SK-N-MC (cell line): ENCODE data around the gene FAM9A.

Experiments
- DNase-seq: peaks from one replicate; pipeline ENCODE4 v3.0.0-alpha.2; 2011; ENCODE audit warnings: low read depth, low spot score
- H3K27ac ChIP-seq: fragments of 200-600 bp; sonication (generic); 2 replicates; pipeline ENCODE4 v1.5.1; 2016; ENCODE audit warnings: mixed run types
- H3K36me3 ChIP-seq: fragments of 200-600 bp; sonication (generic); 2 replicates; pipeline ENCODE4 v1.6.1; 2017; ENCODE audit warnings: antibody characterized with exemption, low read length, mixed read lengths; ENCODE audit not compliant: insufficient read depth
- H3K4me3 ChIP-seq: fragments of 200-600 bp; sonication (generic); 2 replicates; pipeline ENCODE4 v1.5.1; 2016
- H3K9ac ChIP-seq: fragments of 200-600 bp; sonication (generic); 2 replicates; pipeline ENCODE4 v1.8.0; 2017; ENCODE audit warnings: mixed run types, mixed read lengths; ENCODE audit not compliant: insufficient read length
- H3K9me3 ChIP-seq: fragments of 200-600 bp; sonication (generic); 2 replicates; pipeline ENCODE4 v1.6.1; 2017; ENCODE audit warnings: low read depth, mild to moderate bottlenecking, antibody characterized with exemption, low read length, moderate library complexity, mixed read lengths
- EZH2 ChIP-seq: fragments of 200-600 bp; sonication (generic); IDR thresholded peaks from one replicate; pipeline ENCODE4 v1.6.1; 2017; ENCODE audit warnings: antibody characterized with exemption
- FOXP2 ChIP-seq: optimal IDR thresholded peaks from 2 replicates; pipeline ENCODE3; 2011; ENCODE audit warnings: mild to moderate bottlenecking, moderate library complexity; ENCODE audit not compliant: insufficient read depth; ENCODE audit errors: extremely low read length, control extremely low read depth
- POLR2AphosphoS5 ChIP-seq: IDR thresholded peaks from 2 replicates; pipeline ENCODE4 v1.6.1; 2012; ENCODE audit warnings: mild to moderate bottlenecking, low read depth, low read length, borderline replicate concordance

Gene FAM9A

DNA sequence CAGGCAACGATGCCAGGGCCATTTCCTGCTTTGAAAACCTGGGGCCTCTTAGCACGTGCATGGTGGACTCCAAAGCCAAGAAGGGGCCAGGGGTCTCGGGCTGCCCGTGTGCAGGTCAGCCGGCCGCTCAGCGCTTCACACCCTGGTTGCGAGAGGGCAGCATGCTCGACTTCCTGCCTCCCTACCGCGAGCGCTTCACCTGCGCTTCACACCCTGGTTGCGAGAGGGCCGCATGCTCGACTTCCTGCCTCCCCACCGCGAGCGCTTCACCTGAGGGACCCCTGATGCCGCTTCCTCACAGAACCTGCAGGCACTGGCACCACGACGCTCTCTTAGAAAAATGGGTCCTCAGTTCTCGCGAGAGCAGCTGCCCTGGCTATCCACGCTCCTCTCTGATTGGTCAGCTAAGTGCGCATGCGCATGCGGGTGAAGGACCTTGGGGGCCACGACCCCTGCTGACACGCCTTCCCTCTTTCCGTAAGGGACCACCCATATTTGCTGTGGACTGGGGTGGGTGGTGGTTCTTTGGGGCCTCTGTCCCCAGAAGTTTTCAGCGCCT, at the start of gene FAM9A:
Gene FAM9A (minus strand): TSS at position 343 of the 559 bp plus-strand sequence. CDS start 1,212 bp downstream, outside the sequence.
- no peak for DNase-seq

DNA sequence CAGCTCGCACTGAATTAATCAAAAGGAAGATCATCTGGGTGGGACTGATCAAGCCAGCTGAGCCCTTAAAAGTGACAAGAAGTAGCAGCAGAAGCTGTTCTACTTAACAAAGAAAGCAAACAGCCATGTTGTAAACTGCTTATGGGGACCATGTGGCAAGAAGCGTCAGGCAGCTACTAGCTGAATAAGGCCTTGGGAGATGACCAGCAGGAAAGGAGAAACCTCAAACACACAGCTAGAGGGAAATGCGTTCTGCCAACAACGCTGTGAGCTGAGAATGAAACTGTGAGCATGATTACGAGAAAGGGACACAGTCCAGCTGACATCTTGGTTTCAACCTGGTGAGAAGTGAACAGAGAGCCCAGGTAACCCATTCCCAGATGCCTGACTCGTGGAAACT, 49.3 kb upstream of the FAM9A start:
- Histone ChIP-seq H3K27ac (no peak overlapping the region), H3K36me3 (no peaks in the 10 kb centered on the region)
- DNase-seq: no peak

More for the DNA sequence above, at the start of gene FAM9A:
- Histone ChIP-seq H3K4me3 (no peak within 1 kb of the TSS), H3K27ac (no peak within 1 kb of the TSS), H3K9me3 (no peaks in the 10 kb centered on the region), H3K9ac (no peak within 1 kb of the TSS), H3K36me3 (no peaks in the 10 kb centered on the region)
- TF ChIP-seq EZH2: no peak
- TF ChIP-seq POLR2AphosphoS5: no peak
- TF ChIP-seq FOXP2: no peak

DNA sequence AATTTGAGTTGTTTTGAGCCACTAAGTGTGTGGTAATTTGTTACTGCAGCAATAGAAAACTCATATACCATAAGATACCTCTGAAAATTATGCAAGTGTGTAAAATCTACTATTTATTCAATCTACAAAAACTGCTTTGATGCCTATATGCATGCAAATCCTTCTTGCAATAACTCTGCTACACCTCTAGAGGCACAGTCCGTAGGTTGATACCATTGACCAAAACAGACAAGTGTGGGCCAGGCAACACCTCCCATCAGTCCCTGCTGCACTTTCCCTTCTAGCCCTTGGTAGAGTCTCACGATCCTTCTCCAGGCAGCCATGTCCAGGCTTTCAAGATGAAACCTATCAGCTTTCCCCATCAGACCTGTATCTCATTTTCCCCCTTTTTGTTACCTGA, 48.8 kb upstream of the FAM9A start:
- TF ChIP-seq POLR2AphosphoS5: no peak
- no peak for TF ChIP-seq FOXP2
- no peak for TF ChIP-seq EZH2
- no peak for DNase-seq
- no peak overlapping the region for H3K4me3 ChIP-seq
- no peak overlapping the region for H3K9ac ChIP-seq
- H3K36me3 ChIP-seq: no peaks in the 10 kb centered on the region
- H3K9me3 ChIP-seq: no peaks in the 10 kb centered on the region
- no peak overlapping the region for H3K27ac ChIP-seq

More for the DNA sequence above, 49.3 kb upstream of the FAM9A start:
- Histone ChIP-seq H3K4me3 (no peak overlapping the region), H3K9me3 (no peaks in the 10 kb centered on the region), H3K9ac (no peak overlapping the region)
- TF ChIP-seq POLR2AphosphoS5 (no peak), FOXP2 (no peak), EZH2 (no peak)

- TF ChIP-seq EZH2 (no peak), FOXP2 (no peak), POLR2AphosphoS5 (no peak)
- no peak for DNase-seq
- Histone ChIP-seq H3K27ac (no peak overlapping the region), H3K4me3 (no peak overlapping the region), H3K36me3 (no peaks in the 10 kb centered on the region), H3K9me3 (no peaks in the 10 kb centered on the region), H3K9ac (no peak overlapping the region)
Observed at GRCh38 chrX:8849458-8849857, 48.3 kb upstream of the FAM9A start.

- Histone ChIP-seq H3K27ac (no peak overlapping the region), H3K36me3 (no peaks in the 10 kb centered on the region), H3K9me3 (no peaks in the 10 kb centered on the region), H3K4me3 (no peak overlapping the region), H3K9ac (no peak overlapping the region)
- no peak for DNase-seq
- TF ChIP-seq POLR2AphosphoS5: no peak
- TF ChIP-seq FOXP2: no peak
- no peak for TF ChIP-seq EZH2
Observed at GRCh38 chrX:8848911-8849310, 47.7 kb upstream of the FAM9A start.

- no peaks in the 10 kb centered on the region for H3K36me3 ChIP-seq
- H3K27ac ChIP-seq: no peak overlapping the region
- no peak for DNase-seq
- H3K9me3 ChIP-seq: no peaks in the 10 kb centered on the region
- H3K4me3 ChIP-seq: no peak overlapping the region
- no peak overlapping the region for H3K9ac ChIP-seq
- TF ChIP-seq POLR2AphosphoS5 (no peak), EZH2 (no peak), FOXP2 (no peak)
Observed at GRCh38 chrX:8848441-8848840, 47.3 kb upstream of the FAM9A start.

DNA sequence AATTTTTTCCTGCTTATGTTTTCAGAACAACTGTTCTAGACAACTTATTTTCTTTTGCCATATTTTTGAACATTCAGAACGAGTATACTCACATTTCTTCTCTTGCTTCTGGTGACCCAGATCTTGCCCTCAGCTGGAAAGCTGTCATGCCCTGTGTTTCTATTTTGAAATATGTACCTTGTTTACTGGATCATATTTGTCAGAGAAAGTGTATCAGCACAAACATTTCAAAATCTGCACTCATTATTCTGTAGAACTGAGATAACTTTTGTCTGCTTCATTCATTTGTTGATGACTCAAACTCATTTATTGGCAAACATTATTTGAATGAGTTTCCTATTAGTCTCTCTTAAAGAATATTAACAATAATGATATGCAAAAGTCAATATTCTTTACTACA, 46.2 kb upstream of the FAM9A start:
- no peak overlapping the region for H3K9ac ChIP-seq
- TF ChIP-seq FOXP2 (no peak), EZH2 (no peak), POLR2AphosphoS5 (no peak)
- no peak overlapping the region for H3K4me3 ChIP-seq
- H3K36me3 ChIP-seq: no peaks in the 10 kb centered on the region
- DNase-seq: no peak
- H3K9me3 ChIP-seq: no peaks in the 10 kb centered on the region
- no peak overlapping the region for H3K27ac ChIP-seq

DNA sequence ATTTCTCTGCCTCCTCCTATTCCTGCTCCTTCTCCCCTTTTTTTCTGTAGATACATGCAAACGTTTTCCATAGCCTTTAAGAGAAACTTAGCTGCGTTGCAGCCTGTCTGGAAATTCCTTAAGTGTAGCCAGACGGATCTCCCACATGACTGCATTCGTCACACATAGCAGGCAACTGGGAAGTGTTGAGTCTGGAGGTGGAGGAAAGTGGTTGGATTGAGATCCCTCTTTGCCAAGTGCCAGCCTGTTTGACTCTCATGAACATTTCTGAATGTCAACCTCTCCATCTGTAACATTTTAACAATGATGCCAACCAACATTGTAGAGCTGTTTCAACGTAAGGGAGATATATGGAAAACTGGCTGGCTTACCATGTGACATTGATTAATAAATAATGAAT, 45.1 kb upstream of the FAM9A start:
- TF ChIP-seq EZH2 (no peak), FOXP2 (no peak)
- Histone ChIP-seq H3K4me3 (no peak overlapping the region), H3K9me3 (no peaks in the 10 kb centered on the region), H3K36me3 (no peaks in the 10 kb centered on the region), H3K27ac (no peak overlapping the region), H3K9ac (no peak overlapping the region)
- DNase-seq: no peak

DNA sequence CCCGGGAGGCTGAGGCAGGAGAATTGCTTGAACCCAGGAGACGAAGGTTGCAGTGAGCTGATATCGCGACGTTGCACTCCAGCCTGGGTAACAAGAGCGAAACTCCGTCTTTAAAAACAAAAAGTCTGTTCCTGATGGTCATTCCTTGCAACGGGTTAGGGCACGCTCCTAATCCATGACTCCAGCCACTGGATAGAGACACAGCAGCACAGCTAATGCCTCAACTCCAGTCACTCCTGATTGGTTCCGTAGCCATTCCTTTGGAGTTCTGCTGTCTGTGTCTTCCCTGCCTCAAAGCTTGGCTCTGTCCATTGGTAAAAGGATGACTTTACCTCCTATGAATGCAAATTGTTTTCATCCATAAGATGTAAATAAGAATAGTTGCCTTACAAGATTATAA, 44.3 kb upstream of the FAM9A start:
- no peak for DNase-seq
- no peaks in the 10 kb centered on the region for H3K36me3 ChIP-seq
- TF ChIP-seq FOXP2: no peak
- TF ChIP-seq POLR2AphosphoS5: no peak
- TF ChIP-seq EZH2: no peak
- no peaks in the 10 kb centered on the region for H3K9me3 ChIP-seq
- H3K4me3 ChIP-seq: no peak overlapping the region
- no peak overlapping the region for H3K27ac ChIP-seq
- no peak overlapping the region for H3K9ac ChIP-seq
